Measurements from ENCODE around the gene RPL29.
A peak's percentile ranks its signal among the peaks of the same experiment; 100 is the strongest.
"Not testable (repeated sequence)": the region's sequence is repeated elsewhere in the genome, so short reads cannot be mapped to it uniquely, and the experiment has no call there.

The RPL29 gene

GRCh38 chr3:52004906-52005395 is 9.3 kb upstream of the RPL29 start:
- no peak for DNase-seq

- no peak for DNase-seq
Observed at GRCh38 chr3:52004163-52004787, 8.6 kb upstream of the RPL29 start.

- no peak for DNase-seq
Observed at GRCh38 chr3:52002748-52003147, 7.1 kb upstream of the RPL29 start.

- peak; percentile 26 to 33 for DNase-seq
Observed at GRCh38 chr3:52001443-52001974, 5.8 kb upstream of the RPL29 start.

- DNase-seq, result no peak
Observed at GRCh38 chr3:51999846-52000245, 4.2 kb upstream of the RPL29 start.

GRCh38 chr3:51998774-51999173 is 3.1 kb upstream of the RPL29 start:
- DNase-seq, result no peak

GRCh38 chr3:51997935-51998596 is 2.4 kb upstream of the RPL29 start:
- no peak for DNase-seq

- no peak for DNase-seq
Observed at GRCh38 chr3:51997172-51997571, 1.5 kb upstream of the RPL29 start.

- no peak for DNase-seq
Observed at GRCh38 chr3:51994530-51994929, 1.2 kb downstream of the RPL29 start.

- DNase-seq, result not testable (repeated sequence)
Observed at GRCh38 chr3:51993657-51994056, 2.0 kb downstream of the RPL29 start.

- no peak for DNase-seq
Observed at GRCh38 chr3:51992017-51992682, 3.5 kb downstream of the RPL29 start.

GRCh38 chr3:51990501-51990971 is 5.2 kb downstream of the RPL29 start:
- DNase-seq, result not testable (repeated sequence)

- no peak for DNase-seq
Observed at GRCh38 chr3:51988286-51989146, 7.2 kb downstream of the RPL29 start.

- no peak for DNase-seq
Observed at GRCh38 chr3:51987568-51987967, 8.1 kb downstream of the RPL29 start.

- no peak for DNase-seq
Observed at GRCh38 chr3:51986010-51986947, 9.4 kb downstream of the RPL29 start.

GRCh38 chr3:51985063-51985462 is 10.6 kb downstream of the RPL29 start:
- no peak for DNase-seq

- no peak for DNase-seq
Observed at GRCh38 chr3:51984269-51984647, 11.4 kb downstream of the RPL29 start.

GRCh38 chr3:51983578-51984268 is 12.0 kb downstream of the RPL29 start:
- no peak for DNase-seq

- DNase-seq, result peak in 1 of 2 experiments; percentile 18
Observed at GRCh38 chr3:51982838-51983577, 12.7 kb downstream of the RPL29 start, which contains the start of gene ACY1. TSS of gene ACY1 (plus strand) at chr3:51983535. CDS start at chr3:51984065, 530 bp downstream.

GRCh38 chr3:51982352-51982837 is 13.3 kb downstream of the RPL29 start:
- DNase-seq, result no peak
